Stimulated activated CD8-positive, alpha-beta memory T cell treated with anti-CD3 and anti-CD28 coated beads, Interleukin-12 subunit alpha, Interleukin-12 subunit beta, amount 100 ng/mL, for 1 hour (primary cell): ENCODE measurements around the gene ZNF678.

Experiments used
- DNase-seq: peaks from one replicate; pipeline ENCODE4 v3.0.0-alpha.2; 2020; ENCODE audit warnings: low read depth

The ZNF678 gene

DNA sequence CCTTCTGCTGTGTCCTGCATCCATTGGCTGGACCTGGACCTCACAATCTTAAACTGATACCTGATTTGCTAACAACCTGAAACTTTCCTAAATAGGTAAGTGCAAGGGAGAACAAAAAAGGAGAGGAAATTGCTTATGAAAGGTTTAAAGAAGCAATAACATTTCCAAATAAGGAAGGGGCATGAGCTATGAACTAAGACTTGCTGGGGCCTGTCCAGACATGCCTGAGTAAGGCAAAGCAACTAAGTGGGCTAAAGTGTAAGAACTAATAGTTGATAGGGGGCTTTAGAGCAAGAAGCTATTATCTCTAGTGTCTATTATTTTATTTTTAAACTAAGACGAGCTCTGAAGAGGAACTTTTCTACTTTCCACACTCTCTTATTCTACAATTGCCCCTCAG is 160.1 kb downstream of the ZNF678 start:
- no peak for DNase-seq

DNA sequence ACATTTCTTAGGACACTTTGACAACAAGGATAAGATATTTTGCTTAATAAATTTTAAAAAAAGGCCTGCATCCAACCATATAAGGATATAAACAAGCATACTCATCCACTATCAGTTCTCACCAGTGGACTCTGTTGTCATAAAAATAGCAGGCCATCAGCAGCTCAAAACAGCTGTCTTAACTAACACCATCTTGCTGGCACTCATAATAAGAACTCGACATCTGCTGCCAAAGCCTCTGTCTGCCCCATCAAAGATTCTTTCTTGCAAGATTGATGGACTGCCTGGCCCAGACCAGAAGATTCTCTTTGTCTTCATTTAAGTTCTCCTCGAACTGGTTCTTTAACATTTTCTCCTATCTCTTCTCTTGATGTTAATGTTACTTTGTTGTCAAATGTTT is 161.7 kb downstream of the ZNF678 start:
- DNase-seq: no peak

DNA sequence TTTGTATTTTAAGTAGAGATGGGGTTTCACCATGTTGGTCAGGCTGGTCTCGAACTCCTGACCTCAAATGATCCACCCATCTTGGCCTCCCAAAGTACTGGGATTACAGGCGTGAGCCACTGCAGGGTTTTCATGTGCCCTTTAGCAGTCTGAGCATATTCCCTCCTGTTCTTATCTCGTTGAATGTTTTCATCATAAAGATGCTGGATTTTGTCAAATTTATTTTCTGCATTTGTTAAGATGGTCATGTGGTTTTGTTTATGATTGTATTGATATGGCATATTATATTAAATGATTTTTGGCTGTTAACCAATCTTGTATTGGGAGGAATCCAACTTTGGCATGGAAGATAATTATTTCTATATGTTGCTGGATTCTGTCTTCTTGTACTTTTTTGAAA is 163.0 kb downstream of the ZNF678 start:
- DNase-seq: no peak
